CD4-positive, alpha-beta memory T cell (primary cell): ENCODE measurements around the gene SHMT2. TPM values are rescaled to one million over a fixed set of nuclear protein-coding genes. Genes with fewer than 3 reads are reported as not detected.

Experiments
- CTCF ChIA-PET: fragments of 350-600 bp; sonication (Branson Sonifier 250); formaldehyde crosslinking; loops from one replicate; lab custom pipeline; 2021; ENCODE audit warnings: inconsistent platforms; ENCODE audit not compliant: partially characterized antibody; lab: Charles Lee
- POLR2A ChIA-PET: fragments of 350-600 bp; sonication (Branson Sonifier 250); formaldehyde crosslinking; loops from one replicate; lab custom pipeline; 2021; ENCODE audit not compliant: partially characterized antibody; lab: Charles Lee
- DNase-seq, 5 donors: peaks; one replicate each; pipeline versions ENCODE4 v3.0.0 to v3.0.0-alpha.2; 2020 to 2022; ENCODE audit warnings: mixed read lengths in 1 of 5
- H3K27ac ChIP-seq: one replicate; pipeline ENCODE4 v1.7.0; 2013; ENCODE audit warnings: low read depth, low read length
- H3K27me3 ChIP-seq: 2 replicates; pipeline ENCODE4 v1.7.0; 2013; ENCODE audit warnings: mild to moderate bottlenecking, low read length, moderate library complexity; ENCODE audit not compliant: insufficient read depth
- H3K36me3 ChIP-seq: 2 replicates; pipeline ENCODE4 v1.7.0; 2013; ENCODE audit warnings: mild to moderate bottlenecking, low read length, moderate library complexity; ENCODE audit not compliant: insufficient read depth
- H3K4me1 ChIP-seq: 2 replicates; pipeline ENCODE4 v1.7.0; 2013; ENCODE audit warnings: mild to moderate bottlenecking, low read length, moderate library complexity; ENCODE audit not compliant: insufficient read depth
- H3K4me3 ChIP-seq, 2 donors: one replicate each; pipeline ENCODE4 v1.7.0; 2013; ENCODE audit warnings: low read length in 2 of 2, mild to moderate bottlenecking in 1 of 2
- H3K9me3 ChIP-seq, 2 donors: one replicate each; pipeline ENCODE4 v1.7.0; 2013; ENCODE audit warnings: low read length in 2 of 2, control low read depth in 1 of 2; ENCODE audit not compliant: control insufficient read depth in 1 of 2
- H3K27ac Mint-ChIP-seq, 7 donors: one replicate each; pipeline ENCODE4 v1.8.0; 2020 to 2021; ENCODE audit warnings: mixed read lengths in 7 of 7, mild to moderate bottlenecking in 6 of 7, inconsistent platforms in 3 of 7, moderate library complexity in 3 of 7
- H3K27me3 Mint-ChIP-seq, 2 donors: one replicate each; pipeline ENCODE4 v1.8.0; 2020 to 2021; ENCODE audit warnings: mixed read lengths in 2 of 2
- H3K36me3 Mint-ChIP-seq, 2 donors: one replicate each; pipeline ENCODE4 v1.8.0; 2020 to 2021; ENCODE audit warnings: mixed read lengths in 2 of 2, inconsistent platforms in 1 of 2, mild to moderate bottlenecking in 1 of 2
- H3K4me1 Mint-ChIP-seq, 4 donors: one replicate each; pipeline ENCODE4 v1.8.0; 2020 to 2021; ENCODE audit warnings: mixed read lengths in 4 of 4, mild to moderate bottlenecking in 1 of 4
- H3K4me3 Mint-ChIP-seq, 8 donors: one replicate each; pipeline ENCODE4 v1.8.0; 2020 to 2021; ENCODE audit warnings: mixed read lengths in 8 of 8, mild to moderate bottlenecking in 7 of 8, moderate library complexity in 6 of 8, inconsistent platforms in 3 of 8
- H3K9me3 Mint-ChIP-seq, 8 donors: one replicate each; pipeline ENCODE4 v1.8.0; 2020 to 2021; ENCODE audit warnings: mixed read lengths in 8 of 8, mild to moderate bottlenecking in 5 of 8, inconsistent platforms in 3 of 8, moderate library complexity in 1 of 8
- intact Hi-C: fragments of 100-400 bp; cut with micrococcal nuclease; formaldehyde crosslinking; loops from one replicate; pipeline ENCODE4 v1.15.1; 2023
- polyA plus RNA-seq, 2 donors: library from polyadenylated mRNA; unstranded; fragments of 300-500 nt; fragmentation: Illumina TruSeq; gene quantifications; one replicate each; pipeline ENCODE4 v1.2.3, GENCODE V29; 2021
- total RNA-seq, 2 experiments: library from RNA; stranded (reverse); gene quantifications; one replicate each; pipeline ENCODE4 v1.2.3, GENCODE V29; 2021

The SHMT2 gene
- 10 to 100 TPM; 39.8 to 46.1 TPM for total RNA-seq
- polyA plus RNA-seq: 10 to 100 TPM; 42.1 to 44.3 TPM

GRCh38 chr12:57229634-57230380, at the start of gene SHMT2:
SHMT2 (plus strand) TSS chr12:57229711; CDS start chr12:57229779, 68 bp downstream.
- Histone ChIP-seq H3K36me3 (peaks cover 28% of the 10 kb centered on the region), H3K4me1 (peaks cover 66% of the 10 kb centered on the region), H3K27ac (peak within 1 kb of the TSS; percentile 57), H3K4me3 (peak within 1 kb of the TSS; percentile 80 to 90), H3K9me3 (no peaks in the 10 kb centered on the region), H3K27me3 (peaks cover 16% of the 10 kb centered on the region)
- ChIA-PET POLR2A (interaction anchor here (0.8 to 4.0 kb wide), 9 partner anchors 11 to 541 kb away, joined by 3 to 63 read pairs (median 3); partner anchors contain the start of genes NAB2, NACA, NEMP1 and PTGES3), CTCF (interaction anchor here (0.6 to 12.3 kb wide), 11 partner anchors 8 to 267 kb away, joined by 3 to 245 read pairs (median 4); partner anchors contain the start of genes INHBE, NXPH4 and STAT6)
- DNase-seq: peak; percentile 89 to 90 (median 90)
- Mint-ChIP-seq H3K9me3 (peaks cover 0 to 1% (median 0%) of the 10 kb centered on the region in 8 donors), H3K4me1 (peaks cover 27 to 67% (median 46%) of the 10 kb centered on the region in 4 donors), H3K27me3 (peaks cover 14 to 17% of the 10 kb centered on the region in 2 donors), H3K36me3 (peaks cover 29 to 40% of the 10 kb centered on the region in 2 donors), H3K4me3 (peak within 1 kb of the TSS; percentile 92 to 99 (median 94)), H3K27ac (peak within 1 kb of the TSS; percentile 80 to 95 (median 89))
- intact Hi-C loops: loop anchor here (1.0 to 10.0 kb wide), 5 partner anchors 9 to 1008 kb away; partner anchors contain the start of genes BAZ2A, NABP2, PRIM1 and RNF41

GRCh38 chr12:57180321-57180989, 49.1 kb upstream of the SHMT2 start:
- POLR2A ChIA-PET: no interaction called here
- Mint-ChIP-seq H3K36me3 (no peaks in the 10 kb centered on the region), H3K27ac (no peak overlapping the region), H3K4me3 (no peak overlapping the region), H3K27me3 (peaks cover 0 to 2% of the 10 kb centered on the region in 2 donors), H3K4me1 (peaks cover 2 to 12% (median 5%) of the 10 kb centered on the region in 4 donors), H3K9me3 (no peaks in the 10 kb centered on the region)
- Histone ChIP-seq H3K27ac (no peak overlapping the region), H3K4me3 (no peak overlapping the region), H3K27me3 (no peaks in the 10 kb centered on the region), H3K9me3 (no peaks in the 10 kb centered on the region), H3K4me1 (no peaks in the 10 kb centered on the region), H3K36me3 (no peaks in the 10 kb centered on the region)
- intact Hi-C loops: loop anchor here (5.0 kb wide), 1 partner anchor 173 kb away; the partner anchor contains the start of gene ZBTB39
- CTCF ChIA-PET: interaction anchor here (0.9 to 11.8 kb wide), 5 partner anchors 9 to 432 kb away, joined by 3 to 207 read pairs (median 5); partner anchors contain the start of gene LRP1
- DNase-seq: peak in 1 of 5 donors; percentile 22

GRCh38 chr12:57181072-57181471, 48.4 kb upstream of the SHMT2 start:
- ChIA-PET POLR2A (no interaction called here), CTCF (interaction anchor here (1.0 to 11.8 kb wide), 7 partner anchors 9 to 112 kb away, joined by 3 to 207 read pairs (median 6); partner anchors contain the start of genes LRP1 and SHMT2)

GRCh38 chr12:57181561-57182155, 47.9 kb upstream of the SHMT2 start:
- Mint-ChIP-seq H3K4me1 (peaks cover 2 to 7% (median 5%) of the 10 kb centered on the region in 4 donors), H3K36me3 (no peaks in the 10 kb centered on the region), H3K27ac (no peak overlapping the region), H3K9me3 (no peaks in the 10 kb centered on the region), H3K27me3 (peaks cover 0 to 2% of the 10 kb centered on the region in 2 donors), H3K4me3 (no peak overlapping the region)
- Histone ChIP-seq H3K4me1 (no peaks in the 10 kb centered on the region), H3K9me3 (no peaks in the 10 kb centered on the region), H3K27me3 (no peaks in the 10 kb centered on the region), H3K4me3 (no peak overlapping the region), H3K27ac (no peak overlapping the region), H3K36me3 (no peaks in the 10 kb centered on the region)
- ChIA-PET POLR2A (interaction anchor here (0.6 to 2.2 kb wide), 2 partner anchors 57 to 67 kb away, joined by 3 to 11 read pairs; no protein-coding TSS in a partner anchor), CTCF (interaction anchor here (0.7 to 11.8 kb wide), 10 partner anchors 10 to 338 kb away, joined by 3 to 207 read pairs (median 6); partner anchors contain the start of genes LRP1 and SHMT2)
- DNase-seq: peak in 1 of 5 donors; percentile 5
- intact Hi-C loops: loop anchor here (5.0 kb wide), 1 partner anchor 174 kb away; the partner anchor contains the start of gene ZBTB39

More at GRCh38 chr12:57181072-57181471, 48.4 kb upstream of the SHMT2 start:
- DNase-seq: peak in 1 of 5 donors; percentile 2
- Histone ChIP-seq H3K4me1 (no peaks in the 10 kb centered on the region), H3K27me3 (no peaks in the 10 kb centered on the region), H3K27ac (no peak overlapping the region), H3K4me3 (no peak overlapping the region), H3K36me3 (no peaks in the 10 kb centered on the region), H3K9me3 (no peaks in the 10 kb centered on the region)
- Mint-ChIP-seq H3K27me3 (peaks cover 0 to 2% of the 10 kb centered on the region in 2 donors), H3K4me1 (peaks cover 2 to 10% (median 5%) of the 10 kb centered on the region in 4 donors), H3K9me3 (no peaks in the 10 kb centered on the region), H3K4me3 (no peak overlapping the region), H3K36me3 (no peaks in the 10 kb centered on the region), H3K27ac (no peak overlapping the region)
- intact Hi-C loops: loop anchor here (5.0 kb wide), 1 partner anchor 174 kb away; the partner anchor contains the start of gene ZBTB39

- Histone ChIP-seq H3K27me3 (no peaks in the 10 kb centered on the region), H3K4me1 (no peaks in the 10 kb centered on the region), H3K36me3 (no peaks in the 10 kb centered on the region), H3K4me3 (no peak overlapping the region), H3K27ac (no peak overlapping the region), H3K9me3 (no peaks in the 10 kb centered on the region)
- peak overlapping the region in 1 of 7 donors; percentile 70 for H3K27ac Mint-ChIP-seq
- no peaks in the 10 kb centered on the region for H3K9me3 Mint-ChIP-seq
- no peaks in the 10 kb centered on the region for H3K36me3 Mint-ChIP-seq
- intact Hi-C loops: loop anchor here (1.0 to 5.0 kb wide), 4 partner anchors 59 to 426 kb away; partner anchors contain the start of gene ZBTB39
- POLR2A ChIA-PET: interaction anchor here (1.0 to 2.2 kb wide), 4 partner anchors 55 to 114 kb away, joined by 4 to 11 read pairs (median 6); partner anchors contain the start of genes LRP1 and STAT6
- H3K4me3 Mint-ChIP-seq: no peak overlapping the region
- peaks cover 0 to 2% of the 10 kb centered on the region in 2 donors for H3K27me3 Mint-ChIP-seq
- CTCF ChIA-PET: interaction anchor here (0.8 to 11.8 kb wide), 11 partner anchors 11 to 121 kb away, joined by 3 to 207 read pairs (median 8); partner anchors contain the start of genes LRP1 and STAT6
- peaks cover 2 to 7% (median 5%) of the 10 kb centered on the region in 4 donors for H3K4me1 Mint-ChIP-seq
- DNase-seq: peak; percentile 71 to 75 (median 73)
Observed at GRCh38 chr12:57182918-57183575, 46.5 kb upstream of the SHMT2 start.
